GM18867 (cell line): Measurements from ENCODE around the gene LRP1.

Experiments used
- ATAC-seq: cut with Tn5 transposase; IDR thresholded peaks from one replicate; pipeline ENCODE4 v1.9.1; 2021; ENCODE audit warnings: mild to moderate bottlenecking, moderate library complexity; ENCODE audit not compliant: unreplicated experiment

Gene LRP1

DNA sequence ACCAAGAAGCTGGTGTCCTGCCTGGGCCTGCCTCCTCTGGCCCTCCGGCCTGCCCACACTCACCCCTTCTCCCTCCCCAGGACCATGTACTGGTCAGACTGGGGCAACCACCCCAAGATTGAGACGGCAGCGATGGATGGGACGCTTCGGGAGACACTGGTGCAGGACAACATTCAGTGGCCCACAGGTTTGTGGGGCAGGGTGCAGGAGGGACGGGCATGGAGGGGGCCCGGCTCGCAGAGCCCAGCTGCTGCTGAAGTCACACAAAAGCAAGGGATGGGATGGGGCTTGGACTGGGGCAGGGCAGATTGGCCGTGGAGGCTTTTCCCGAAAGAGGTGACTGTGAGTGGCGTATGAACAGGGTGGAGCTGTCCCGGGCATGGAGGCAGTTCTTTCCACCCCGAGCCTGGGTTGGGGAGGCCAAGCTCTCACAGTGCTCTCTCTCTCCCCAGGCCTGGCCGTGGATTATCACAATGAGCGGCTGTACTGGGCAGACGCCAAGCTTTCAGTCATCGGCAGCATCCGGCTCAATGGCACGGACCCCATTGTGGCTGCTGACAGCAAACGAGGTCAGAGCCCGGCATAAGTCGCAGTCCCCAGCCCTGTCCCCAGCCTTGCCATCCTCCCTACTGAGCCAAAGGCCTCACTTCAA is 80.5 kb downstream of the LRP1 start:
- no peak for ATAC-seq

- no peak for ATAC-seq
Observed at GRCh38 chr12:57209916-57210315, 81.6 kb downstream of the LRP1 start.

DNA sequence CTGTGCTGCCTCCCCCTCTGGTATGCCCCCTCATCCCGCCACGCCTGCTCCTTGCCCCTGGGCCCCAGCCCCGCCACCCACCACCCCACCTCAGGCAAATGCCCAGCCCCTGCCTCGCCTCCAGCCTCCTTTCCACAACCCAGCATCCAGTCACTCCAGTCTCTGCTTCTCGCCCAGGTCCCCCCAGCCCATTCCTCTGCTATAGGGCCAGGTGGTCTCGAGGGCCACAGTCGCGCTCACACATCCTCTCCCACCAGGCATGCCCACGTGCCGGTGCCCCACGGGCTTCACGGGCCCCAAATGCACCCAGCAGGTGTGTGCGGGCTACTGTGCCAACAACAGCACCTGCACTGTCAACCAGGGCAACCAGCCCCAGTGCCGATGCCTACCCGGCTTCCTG is 82.2 kb downstream of the LRP1 start:
- no peak for ATAC-seq

GRCh38 chr12:57210926-57211692 is 82.8 kb downstream of the LRP1 start:
- ATAC-seq = no peak

- no peak for ATAC-seq
Observed at GRCh38 chr12:57211791-57212700, 83.8 kb downstream of the LRP1 start.

DNA sequence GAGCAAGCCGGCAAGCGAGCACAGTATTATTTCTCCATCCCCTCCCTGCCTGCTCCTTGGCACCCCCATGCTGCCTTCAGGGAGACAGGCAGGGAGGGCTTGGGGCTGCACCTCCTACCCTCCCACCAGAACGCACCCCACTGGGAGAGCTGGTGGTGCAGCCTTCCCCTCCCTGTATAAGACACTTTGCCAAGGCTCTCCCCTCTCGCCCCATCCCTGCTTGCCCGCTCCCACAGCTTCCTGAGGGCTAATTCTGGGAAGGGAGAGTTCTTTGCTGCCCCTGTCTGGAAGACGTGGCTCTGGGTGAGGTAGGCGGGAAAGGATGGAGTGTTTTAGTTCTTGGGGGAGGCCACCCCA is 84.4 kb downstream of the LRP1 start:
- no peak for ATAC-seq

- ATAC-seq = no peak
Observed at GRCh38 chr12:57213058-57213715, 84.9 kb downstream of the LRP1 start.

- ATAC-seq = no peak
Observed at GRCh38 chr12:57213763-57214397, 85.6 kb downstream of the LRP1 start.

DNA sequence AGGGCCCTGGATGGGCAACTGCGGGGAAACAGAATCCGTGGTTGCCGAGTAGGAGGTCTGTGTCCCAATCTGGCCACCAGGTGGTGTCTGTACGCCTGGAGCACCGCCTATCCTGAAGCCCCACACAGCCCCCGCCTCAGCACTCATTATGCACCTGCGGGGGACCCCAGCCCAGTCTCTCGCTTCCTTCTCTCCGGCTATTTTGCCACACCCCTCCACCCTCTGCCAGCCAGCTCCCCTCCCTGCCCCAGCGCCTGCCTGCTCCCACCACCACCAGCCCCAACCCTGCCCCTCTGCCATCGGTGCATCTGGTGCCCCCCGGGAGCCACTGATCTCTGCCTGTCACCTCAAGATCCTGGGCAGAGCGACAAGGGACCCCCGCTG is 86.1 kb downstream of the LRP1 start:
- peak; percentile 36 for ATAC-seq

DNA sequence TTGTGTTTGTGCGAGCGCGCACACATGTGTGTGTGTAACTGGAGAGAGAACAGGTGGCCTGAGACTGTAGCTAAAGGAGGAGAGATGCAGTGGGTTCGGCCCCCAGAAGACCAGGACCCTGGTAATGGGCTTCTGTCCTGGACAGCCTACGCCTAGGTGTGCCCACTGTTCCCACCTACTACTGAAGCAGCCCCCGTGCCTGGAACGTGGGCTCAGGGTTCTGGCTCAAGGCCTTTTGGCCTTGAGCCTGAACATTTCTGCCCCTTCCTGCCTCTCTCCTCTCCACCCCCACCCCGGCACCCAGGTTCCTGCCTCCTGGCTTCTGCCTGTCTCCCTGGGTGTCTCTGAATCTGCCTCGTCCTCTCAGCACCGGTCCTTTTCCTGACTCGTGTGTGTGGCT is 86.8 kb downstream of the LRP1 start:
- no peak for ATAC-seq

DNA sequence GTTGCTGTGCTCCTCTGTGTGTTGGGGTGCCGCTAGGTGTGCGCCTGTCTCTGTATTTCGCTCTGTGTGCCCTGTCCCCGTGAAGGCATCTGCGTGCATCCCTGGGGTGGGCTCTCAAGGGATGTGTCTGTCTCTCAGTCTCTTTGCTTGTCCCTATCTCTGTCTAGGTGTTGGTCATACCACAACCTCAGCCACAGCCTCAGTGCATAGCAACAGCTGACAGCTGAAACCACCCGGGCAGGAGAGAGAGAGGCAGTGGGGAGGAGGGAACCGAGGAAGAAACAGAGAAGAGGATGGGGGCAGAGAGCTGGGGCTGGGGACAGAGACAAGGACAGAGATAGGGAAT is 87.4 kb downstream of the LRP1 start:
- peak; percentile 48 for ATAC-seq

DNA sequence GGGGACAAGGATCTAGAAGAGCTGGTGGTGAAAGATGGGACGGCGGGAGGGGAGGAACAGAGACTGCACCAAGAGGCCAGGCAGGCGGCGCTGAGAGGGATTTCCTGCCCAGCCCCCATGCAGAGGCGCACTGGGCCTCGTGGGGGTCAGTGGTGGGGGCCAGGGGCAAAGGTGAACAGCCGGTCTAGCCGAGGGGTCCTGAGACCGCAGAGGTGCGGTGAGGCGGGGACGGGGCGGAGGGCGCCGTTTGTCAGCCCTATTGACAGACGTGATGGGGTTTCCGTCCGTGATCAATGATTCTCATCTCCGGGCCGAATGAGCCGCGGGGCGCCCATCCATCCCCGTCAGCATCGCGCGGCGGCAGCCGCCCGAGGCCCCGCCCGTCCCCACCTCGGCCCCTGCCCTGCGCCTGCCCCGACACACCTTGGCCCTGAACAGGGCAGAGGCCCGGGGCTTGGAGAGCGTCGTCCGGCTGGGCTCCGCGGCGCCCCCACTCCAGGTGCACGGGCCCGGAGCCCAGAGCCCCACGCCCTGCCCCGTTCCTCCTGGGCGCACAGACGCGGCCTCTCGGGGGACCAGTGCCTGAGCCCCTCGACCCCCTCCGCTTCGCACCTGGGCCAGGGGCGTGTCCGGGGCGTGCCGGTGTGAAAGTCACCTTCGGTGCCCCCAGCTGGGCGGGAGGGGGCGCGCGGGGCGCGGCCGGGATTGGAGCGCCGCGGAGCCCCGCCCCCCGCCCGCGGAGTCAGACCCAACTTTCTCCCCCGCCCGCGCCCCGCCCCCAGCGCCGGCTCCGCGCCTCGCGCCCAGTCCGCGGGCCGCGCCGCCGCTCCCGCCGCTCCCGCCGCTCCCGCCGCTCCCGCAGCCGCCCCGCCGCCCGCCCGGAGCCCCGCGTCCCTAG is 88.0 kb downstream of the LRP1 start, which contains the start of gene NXPH4:
TSS of gene NXPH4 (plus strand) at position 781 of the 898 bp plus-strand sequence. CDS start 176 bp downstream, outside the sequence.
- no peak for ATAC-seq

- ATAC-seq = no peak
Observed at GRCh38 chr12:57216921-57217879, 88.9 kb downstream of the LRP1 start.

GRCh38 chr12:57218030-57218853 is 90.0 kb downstream of the LRP1 start:
- ATAC-seq = no peak

- ATAC-seq = no peak
Observed at GRCh38 chr12:57219205-57219992, 91.1 kb downstream of the LRP1 start.

GRCh38 chr12:57219993-57220754 is 91.9 kb downstream of the LRP1 start:
- no peak for ATAC-seq
